Stimulated activated memory B cell treated with anti-CD40 and anti-IgM and Interleukin-4, amounts not matched to agents 10 μg/mL and 1 μg/mL and 100 μg/mL, for 72 hours (primary cell): ENCODE results near the gene PRSS3.
"Not testable (repeated sequence)": the region's sequence is repeated elsewhere in the genome, so short reads cannot be mapped to it uniquely, and the experiment has no call there.

Experiments used
- ATAC-seq: fragments of 150-1000 bp; cut with Tn5 transposase; 2 replicates; pipeline ENCODE4 v1.10.0; 2021
- H3K27ac Mint-ChIP-seq: one replicate; pipeline ENCODE4 v1.8.0; 2022; ENCODE audit warnings: mild to moderate bottlenecking, mixed read lengths
- H3K27me3 Mint-ChIP-seq: one replicate; pipeline ENCODE4 v1.8.0; 2022; ENCODE audit warnings: mixed read lengths
- H3K36me3 Mint-ChIP-seq: one replicate; pipeline ENCODE4 v1.8.0; 2022; ENCODE audit warnings: mixed read lengths
- H3K4me1 Mint-ChIP-seq: one replicate; pipeline ENCODE4 v1.8.0; 2022; ENCODE audit warnings: mixed read lengths
- H3K4me3 Mint-ChIP-seq: one replicate; pipeline ENCODE4 v1.8.0; 2022; ENCODE audit warnings: mild to moderate bottlenecking, moderate library complexity, mixed read lengths
- H3K9me3 Mint-ChIP-seq: one replicate; pipeline ENCODE4 v1.8.0; 2022; ENCODE audit warnings: mixed read lengths

PRSS3 gene

GRCh38 chr9:33799928-33800704 is 4.8 kb downstream of the PRSS3 start:
- Mint-ChIP-seq H3K4me3 (no peak overlapping the region), H3K27ac (no peak overlapping the region), H3K9me3 (peaks cover 3% of the 10 kb centered on the region), H3K36me3 (peaks cover 5% of the 10 kb centered on the region), H3K4me1 (no peaks in the 10 kb centered on the region), H3K27me3 (peaks cover 48% of the 10 kb centered on the region)
- ATAC-seq = no peak

GRCh38 chr9:33800886-33801285 is 5.5 kb downstream of the PRSS3 start:
- ATAC-seq = no peak
- peaks cover 5% of the 10 kb centered on the region for H3K36me3 Mint-ChIP-seq

GRCh38 chr9:33801943-33802500 is 6.7 kb downstream of the PRSS3 start:
- not testable (repeated sequence) for H3K4me3 Mint-ChIP-seq, H3K9me3 Mint-ChIP-seq, H3K27ac Mint-ChIP-seq, ATAC-seq, H3K36me3 Mint-ChIP-seq, H3K4me1 Mint-ChIP-seq
- peaks cover 31% of the 10 kb centered on the region for H3K27me3 Mint-ChIP-seq

More at GRCh38 chr9:33800886-33801285, 5.5 kb downstream of the PRSS3 start:
- H3K9me3 Mint-ChIP-seq = peaks cover 3% of the 10 kb centered on the region
- peaks cover 40% of the 10 kb centered on the region for H3K27me3 Mint-ChIP-seq
- H3K4me3 Mint-ChIP-seq = no peak overlapping the region
- H3K4me1 Mint-ChIP-seq = no peaks in the 10 kb centered on the region
- no peak overlapping the region for H3K27ac Mint-ChIP-seq

GRCh38 chr9:33804196-33804595 is 8.8 kb downstream of the PRSS3 start:
- H3K4me1 Mint-ChIP-seq, ATAC-seq, H3K36me3 Mint-ChIP-seq, H3K27ac Mint-ChIP-seq, H3K4me3 Mint-ChIP-seq, H3K27me3 Mint-ChIP-seq, H3K9me3 Mint-ChIP-seq: not testable (repeated sequence)

- H3K4me1 Mint-ChIP-seq, H3K27me3 Mint-ChIP-seq, H3K36me3 Mint-ChIP-seq, ATAC-seq, H3K9me3 Mint-ChIP-seq, H3K4me3 Mint-ChIP-seq, H3K27ac Mint-ChIP-seq: not testable (repeated sequence)
These were observed 11.8 kb downstream of the PRSS3 start for GRCh38 chr9:33807156-33807555.

GRCh38 chr9:33808979-33809322 is 13.6 kb downstream of the PRSS3 start:
- not testable (repeated sequence) for H3K4me3 Mint-ChIP-seq, H3K4me1 Mint-ChIP-seq, H3K27ac Mint-ChIP-seq, H3K27me3 Mint-ChIP-seq, ATAC-seq, H3K36me3 Mint-ChIP-seq, H3K9me3 Mint-ChIP-seq

- Mint-ChIP-seq H3K4me1 (peaks cover 12% of the 10 kb centered on the region), H3K9me3 (no peaks in the 10 kb centered on the region), H3K27ac (no peak overlapping the region), H3K27me3 (no peaks in the 10 kb centered on the region), H3K36me3 (no peaks in the 10 kb centered on the region), H3K4me3 (no peak overlapping the region)
- no peak for ATAC-seq
These were observed 14.1 kb downstream of the PRSS3 start for GRCh38 chr9:33809506-33809905.

- no peak for ATAC-seq
- Mint-ChIP-seq H3K27me3 (no peaks in the 10 kb centered on the region), H3K36me3 (peaks cover 4% of the 10 kb centered on the region), H3K27ac (peak overlapping the region; percentile 99), H3K4me1 (peaks cover 40% of the 10 kb centered on the region), H3K9me3 (no peaks in the 10 kb centered on the region), H3K4me3 (no peak overlapping the region)
These were observed 18.6 kb downstream of the PRSS3 start for GRCh38 chr9:33813712-33814641.

GRCh38 chr9:33815781-33816180 is 20.4 kb downstream of the PRSS3 start:
- H3K27ac Mint-ChIP-seq = peak overlapping the region; percentile 99
- H3K36me3 Mint-ChIP-seq = peaks cover 4% of the 10 kb centered on the region
- peaks cover 54% of the 10 kb centered on the region for H3K4me1 Mint-ChIP-seq
- ATAC-seq = no peak
- peak overlapping the region; percentile 21 for H3K4me3 Mint-ChIP-seq
- H3K27me3 Mint-ChIP-seq = no peaks in the 10 kb centered on the region
- no peaks in the 10 kb centered on the region for H3K9me3 Mint-ChIP-seq

- Mint-ChIP-seq H3K27me3 (no peaks in the 10 kb centered on the region), H3K27ac (peak within 1 kb of the TSS; percentile 99), H3K36me3 (peaks cover 4% of the 10 kb centered on the region), H3K9me3 (no peaks in the 10 kb centered on the region), H3K4me1 (peaks cover 60% of the 10 kb centered on the region), H3K4me3 (peak within 1 kb of the TSS; percentile 91)
- peak; percentile 86 for ATAC-seq
These were observed 21.2 kb downstream of the PRSS3 start, which contains the start of gene UBE2R2 for GRCh38 chr9:33816327-33817252. Gene UBE2R2, plus strand, starts transcription at chr9:33817160. Its CDS starts 598 bp downstream, at chr9:33817758.

GRCh38 chr9:33817327-33818166 is 22.2 kb downstream of the PRSS3 start:
- H3K27me3 Mint-ChIP-seq = no peaks in the 10 kb centered on the region
- ATAC-seq = peak; percentile 61
- H3K9me3 Mint-ChIP-seq = no peaks in the 10 kb centered on the region
- peak overlapping the region; percentile 91 for H3K4me3 Mint-ChIP-seq
- H3K4me1 Mint-ChIP-seq = peaks cover 60% of the 10 kb centered on the region
- H3K36me3 Mint-ChIP-seq = peaks cover 4% of the 10 kb centered on the region
- H3K27ac Mint-ChIP-seq = peak overlapping the region; percentile 99

GRCh38 chr9:33818167-33818846 is 22.9 kb downstream of the PRSS3 start:
- Mint-ChIP-seq H3K27ac (peak overlapping the region; percentile 99), H3K9me3 (no peaks in the 10 kb centered on the region), H3K4me1 (peaks cover 59% of the 10 kb centered on the region), H3K4me3 (peak overlapping the region; percentile 81), H3K36me3 (peaks cover 4% of the 10 kb centered on the region), H3K27me3 (no peaks in the 10 kb centered on the region)
- no peak for ATAC-seq

- ATAC-seq = no peak
- H3K36me3 Mint-ChIP-seq = peaks cover 4% of the 10 kb centered on the region
- peak overlapping the region; percentile 99 for H3K27ac Mint-ChIP-seq
- no peaks in the 10 kb centered on the region for H3K9me3 Mint-ChIP-seq
- peaks cover 53% of the 10 kb centered on the region for H3K4me1 Mint-ChIP-seq
- no peaks in the 10 kb centered on the region for H3K27me3 Mint-ChIP-seq
- peak overlapping the region; percentile 81 for H3K4me3 Mint-ChIP-seq
These were observed 23.6 kb downstream of the PRSS3 start for GRCh38 chr9:33818847-33819500.
